Neural progenitor cell (in vitro differentiated cells): ENCODE results near the gene SYT15. TPM values are rescaled to one million over a fixed set of nuclear protein-coding genes. Genes with fewer than 3 reads are reported as not detected.
A peak's percentile ranks its signal among the peaks of the same experiment; 100 is the strongest.

Experiments used
- DNase-seq: peaks from one replicate; pipeline ENCODE4 v3.0.0-alpha.2; 2016; ENCODE audit warnings: low spot score
- H2AFZ ChIP-seq: fragments of 200-600 bp; sonication (generic); replicated peaks from 2 replicates; pipeline ENCODE4 v1.6.1; 2016; ENCODE audit warnings: antibody characterized with exemption
- H3F3A ChIP-seq: fragments of 200-600 bp; sonication (generic); 2 replicates; pipeline ENCODE4 v1.6.1; 2016; ENCODE audit warnings: antibody characterized with exemption, low read depth
- H3K27ac ChIP-seq: fragments of 200-600 bp; sonication (generic); 2 replicates; pipeline ENCODE4 v1.5.1; 2016; ENCODE audit warnings: mild to moderate bottlenecking
- H3K27me3 ChIP-seq: fragments of 200-600 bp; sonication (generic); 2 replicates; pipeline ENCODE4 v1.6.1; 2016; ENCODE audit warnings: mild to moderate bottlenecking, moderate library complexity
- H3K36me3 ChIP-seq: fragments of 200-600 bp; sonication (generic); 2 replicates; pipeline ENCODE4 v1.5.1; 2016
- H3K4me1 ChIP-seq: fragments of 200-600 bp; sonication (generic); 2 replicates; pipeline ENCODE4 v1.6.1; 2016; ENCODE audit warnings: mixed run types
- H3K4me2 ChIP-seq: fragments of 200-600 bp; sonication (generic); 2 replicates; pipeline ENCODE4 v1.6.1; 2016
- H3K4me3 ChIP-seq: fragments of 200-600 bp; sonication (generic); 2 replicates; pipeline ENCODE4 v1.5.1; 2016
- H3K79me2 ChIP-seq: fragments of 200-600 bp; sonication (generic); 2 replicates; pipeline ENCODE4 v1.6.1; 2016; ENCODE audit warnings: low read depth
- H3K9ac ChIP-seq: fragments of 200-600 bp; sonication (generic); 2 replicates; pipeline ENCODE4 v1.6.1; 2016
- H3K9me3 ChIP-seq: fragments of 200-600 bp; sonication (generic); 2 replicates; pipeline ENCODE4 v1.5.1; 2016; ENCODE audit warnings: low read depth
- H4K20me1 ChIP-seq: fragments of 200-600 bp; sonication (generic); 2 replicates; pipeline ENCODE4 v1.6.1; 2016; ENCODE audit warnings: low read depth
- H3K27ac Mint-ChIP-seq: 3 replicates; pipeline ENCODE4 v1.8.0; 2021; ENCODE audit warnings: mixed read lengths
- H3K27me3 Mint-ChIP-seq: 2 replicates; pipeline ENCODE4 v1.8.0; 2022; ENCODE audit warnings: low read depth, mild to moderate bottlenecking, inconsistent platforms, moderate library complexity, mixed read lengths; ENCODE audit not compliant: insufficient read depth
- H3K36me3 Mint-ChIP-seq: 3 replicates; pipeline ENCODE4 v1.8.0; 2021; ENCODE audit warnings: mixed read lengths
- H3K4me1 Mint-ChIP-seq: 3 replicates; pipeline ENCODE4 v1.8.0; 2021; ENCODE audit warnings: mixed read lengths
- H3K4me3 Mint-ChIP-seq: 3 replicates; pipeline ENCODE4 v1.8.0; 2021; ENCODE audit warnings: mild to moderate bottlenecking, moderate library complexity, mixed read lengths
- H3K9me3 Mint-ChIP-seq: 3 replicates; pipeline ENCODE4 v1.8.0; 2020; ENCODE audit warnings: mixed read lengths
- CTCF ChIP-seq: fragments of 200-600 bp; sonication (generic); IDR thresholded peaks from 2 replicates; pipeline ENCODE4 v1.5.1; 2017; ENCODE audit warnings: antibody characterized with exemption, mild to moderate bottlenecking
- EZH2 ChIP-seq: fragments of 200-600 bp; sonication (generic); IDR thresholded peaks from 2 replicates; pipeline ENCODE4 v1.6.1; 2017; ENCODE audit warnings: antibody characterized with exemption, mild to moderate bottlenecking, moderate library complexity
- EZH2phosphoT487 ChIP-seq: fragments of 200-600 bp; sonication (generic); IDR thresholded peaks from 2 replicates; pipeline ENCODE4 v1.6.1; 2017; ENCODE audit warnings: antibody characterized with exemption
- total RNA-seq: library from RNA; depleted of rRNA; stranded (reverse); fragments of >200 nt; gene quantifications from 2 replicates; pipeline ENCODE4 v1.2.3, GENCODE V29; 2015; ENCODE audit warnings: low replicate concordance

Gene SYT15
- total RNA-seq, 1 donor from 2014 or later: 0.17 TPM

GRCh38 chr10:46541735-46542566 lies 37.0 kb upstream of the SYT15 start:
- Mint-ChIP-seq H3K27ac (peak overlapping the region; percentile 27), H3K4me3 (peak overlapping the region; percentile 64), H3K36me3 (no peaks in the 10 kb centered on the region), H3K27me3 (peaks cover 25% of the 10 kb centered on the region), H3K4me1 (peaks cover 19% of the 10 kb centered on the region), H3K9me3 (no peaks in the 10 kb centered on the region)
- H4K20me1 ChIP-seq: no peaks in the 10 kb centered on the region
- H3K27ac ChIP-seq: no peak overlapping the region
- no peak for DNase-seq
- no peaks in the 10 kb centered on the region for H3K9me3 ChIP-seq
- no peak overlapping the region for H2AFZ ChIP-seq
- no peak overlapping the region for H3K9ac ChIP-seq
- peaks cover 9% of the 10 kb centered on the region for H3F3A ChIP-seq
- TF ChIP-seq EZH2phosphoT487: no peak
- no peak for TF ChIP-seq CTCF
- no peak for TF ChIP-seq EZH2
- peak overlapping the region; percentile 63 for H3K4me3 ChIP-seq
- H3K36me3 ChIP-seq: no peaks in the 10 kb centered on the region
- H3K79me2 ChIP-seq: no peaks in the 10 kb centered on the region
- H3K4me2 ChIP-seq: peak overlapping the region; percentile 73
- H3K4me1 ChIP-seq: peaks cover 22% of the 10 kb centered on the region
- H3K27me3 ChIP-seq: no peaks in the 10 kb centered on the region

GRCh38 chr10:46542567-46543465 lies 36.1 kb upstream of the SYT15 start:
- no peak overlapping the region for H2AFZ ChIP-seq
- H3K4me3 Mint-ChIP-seq: peak overlapping the region; percentile 49
- peaks cover 22% of the 10 kb centered on the region for H3K4me1 ChIP-seq
- TF ChIP-seq EZH2phosphoT487 (no peak), CTCF (no peak), EZH2 (no peak)
- peaks cover 25% of the 10 kb centered on the region for H3K27me3 Mint-ChIP-seq
- H4K20me1 ChIP-seq: no peaks in the 10 kb centered on the region
- no peaks in the 10 kb centered on the region for H3K9me3 Mint-ChIP-seq
- no peak overlapping the region for H3K9ac ChIP-seq
- H3K36me3 ChIP-seq: no peaks in the 10 kb centered on the region
- peak; percentile 54 for DNase-seq
- peak overlapping the region; percentile 27 for H3K27ac Mint-ChIP-seq
- peaks cover 9% of the 10 kb centered on the region for H3F3A ChIP-seq
- no peak overlapping the region for H3K27ac ChIP-seq
- H3K79me2 ChIP-seq: no peaks in the 10 kb centered on the region
- peaks cover 14% of the 10 kb centered on the region for H3K4me1 Mint-ChIP-seq
- no peak overlapping the region for H3K4me3 ChIP-seq
- H3K4me2 ChIP-seq: peak overlapping the region; percentile 73
- no peaks in the 10 kb centered on the region for H3K27me3 ChIP-seq
- no peaks in the 10 kb centered on the region for H3K36me3 Mint-ChIP-seq
- no peaks in the 10 kb centered on the region for H3K9me3 ChIP-seq

- Mint-ChIP-seq H3K36me3 (no peaks in the 10 kb centered on the region), H3K4me3 (no peak overlapping the region), H3K27me3 (peaks cover 25% of the 10 kb centered on the region), H3K4me1 (peaks cover 14% of the 10 kb centered on the region), H3K9me3 (no peaks in the 10 kb centered on the region), H3K27ac (no peak overlapping the region)
- no peaks in the 10 kb centered on the region for H3K36me3 ChIP-seq
- no peaks in the 10 kb centered on the region for H3K27me3 ChIP-seq
- H3K27ac ChIP-seq: no peak overlapping the region
- no peaks in the 10 kb centered on the region for H4K20me1 ChIP-seq
- no peak overlapping the region for H2AFZ ChIP-seq
- no peaks in the 10 kb centered on the region for H3K9me3 ChIP-seq
- H3K4me3 ChIP-seq: no peak overlapping the region
- peaks cover 22% of the 10 kb centered on the region for H3K4me1 ChIP-seq
- H3K9ac ChIP-seq: no peak overlapping the region
- peaks cover 9% of the 10 kb centered on the region for H3F3A ChIP-seq
- H3K79me2 ChIP-seq: no peaks in the 10 kb centered on the region
- peak overlapping the region; percentile 15 for H3K4me2 ChIP-seq
- DNase-seq: no peak
- no peak for TF ChIP-seq EZH2phosphoT487
- no peak for TF ChIP-seq EZH2
- TF ChIP-seq CTCF: no peak
These were observed 35.2 kb upstream of the SYT15 start for GRCh38 chr10:46543466-46544377.
